K562 (cell line): ENCODE measurements around the gene ZMYND15. TPM values are rescaled to one million over a fixed set of nuclear protein-coding genes. Genes with fewer than 3 reads are reported as not detected.
A peak's percentile ranks its signal among the peaks of the same experiment; 100 is the strongest.

Experiments used
- ATAC-seq: fragments of 200-7000 bp; cut with Tn5 transposase; 3 replicates; pipeline ENCODE4 v1.9.1; 2020; ENCODE audit warnings: moderate library complexity
- BruUV-seq: library from RNA; stranded (reverse); fragments of 400-500 nt; replicated peaks from 2 replicates; lab custom pipeline; 2021; lab: Mats Ljungman, UMichigan
- CTCF ChIA-PET: fragments of 300-600 bp; formaldehyde crosslinking; extraction: SDS; loops from one replicate; lab custom pipeline; 2021; ENCODE audit warnings: low intra/inter-chr PET ratio; lab: Yijun Ruan, JAX
- POLR2A ChIA-PET: fragments of 300-600, 350-650 bp; sonication (Branson Sonifier 250); formaldehyde crosslinking; extraction: SDS; loops from one replicate; lab custom pipeline; 2021; ENCODE audit warnings: antibody characterized with exemption, inconsistent platforms; lab: Yijun Ruan, JAX
- DNase-seq, 4 experiments: peaks; one replicate each; pipeline versions ENCODE4 v3.0.0 to v3.0.0-alpha.2; 2011 to 2018; ENCODE audit warnings: low spot score in 3 of 4, mixed read lengths in 3 of 4; ENCODE audit errors: extremely low read depth in 1 of 4
- FAIRE-seq: peaks from 2 replicates; lab custom pipeline; 2011; peaks lifted over from hg19 to GRCh38; lab: Jason Lieb, UNC
- H2AFZ ChIP-seq: 2 replicates; pipeline ENCODE4 v1.6.0; 2011; ENCODE audit warnings: low read depth, low read length, control low read depth, inconsistent platforms
- H3K27ac ChIP-seq: fragments of 200-600 bp; 3 replicates; pipeline ENCODE4 v1.8.0; 2011; ENCODE audit warnings: low read depth, mild to moderate bottlenecking, control low read depth, inconsistent platforms, low read length, moderate library complexity, mixed read lengths; ENCODE audit errors: extremely low read depth
- H3K27me3 ChIP-seq, 2 experiments: fragments of 300-600 bp in 1 of 2; 2 replicates in 1 of 2; 3 replicates in 1 of 2; pipeline versions ENCODE4 v1.6.0 to v1.8.0; 2011; ENCODE audit warnings: inconsistent platforms in 2 of 2, low read length in 2 of 2, mild to moderate bottlenecking in 1 of 2, mixed read lengths in 1 of 2, moderate library complexity in 1 of 2; ENCODE audit not compliant: control insufficient read depth in 2 of 2, insufficient read depth in 2 of 2
- H3K36me3 ChIP-seq: fragments of 300-600 bp; 3 replicates; pipeline ENCODE4 v1.8.0; 2011; ENCODE audit warnings: mild to moderate bottlenecking, low read length, inconsistent platforms; ENCODE audit not compliant: control insufficient read depth, insufficient read depth
- H3K4me1 ChIP-seq, 2 experiments: fragments of 200-600 bp in 1 of 2; replicated peaks in 1 of 2; 2 replicates in 1 of 2; 3 replicates in 1 of 2; pipeline versions ENCODE4 v1.5.1 to v1.8.0; 2011; ENCODE audit warnings: inconsistent platforms in 2 of 2, low read length in 2 of 2, mild to moderate bottlenecking in 1 of 2, mixed read lengths in 1 of 2, moderate library complexity in 1 of 2; ENCODE audit not compliant: control insufficient read depth in 2 of 2, insufficient read depth in 2 of 2
- H3K4me2 ChIP-seq: 2 replicates; pipeline ENCODE4 v1.6.1; 2011; ENCODE audit warnings: low read length, control low read depth, inconsistent platforms, mixed read lengths; ENCODE audit not compliant: insufficient read depth
- H3K4me3 ChIP-seq: fragments of 200-600 bp; sonication (generic), shearing (Covaris generic); 2 replicates; pipeline ENCODE4 v1.5.1; 2016; ENCODE audit warnings: control low read depth, inconsistent platforms
- H3K79me2 ChIP-seq: fragments of 200-600 bp; 3 replicates; pipeline ENCODE4 v1.8.0; 2011; ENCODE audit warnings: low read length, inconsistent platforms; ENCODE audit not compliant: control insufficient read depth, insufficient read depth
- H3K9ac ChIP-seq, 2 experiments: 2 replicates each; pipeline versions ENCODE4 v1.6.0 to v1.6.1; 2011; ENCODE audit warnings: low read depth in 2 of 2, low read length in 2 of 2, control low read depth in 1 of 2, inconsistent platforms in 1 of 2, mild to moderate bottlenecking in 1 of 2, mixed read lengths in 1 of 2; ENCODE audit not compliant: insufficient read depth in 1 of 2
- H3K9me1 ChIP-seq: one replicate; pipeline ENCODE4 v1.6.0; 2011; ENCODE audit warnings: inconsistent platforms, mild to moderate bottlenecking, low read length, moderate library complexity; ENCODE audit not compliant: control insufficient read depth, insufficient read depth
- H3K9me3 ChIP-seq: replicated peaks from 2 replicates; pipeline ENCODE4 v1.5.1; 2011; ENCODE audit warnings: low read depth, low read length, inconsistent platforms; ENCODE audit not compliant: control insufficient read depth, insufficient read depth
- H4K20me1 ChIP-seq: replicated peaks from 2 replicates; pipeline ENCODE4 v1.6.1; 2011; ENCODE audit warnings: low read length, inconsistent platforms, mixed read lengths; ENCODE audit not compliant: control insufficient read depth, insufficient read depth
- ATF6 ChIP-seq: sonication (generic); formaldehyde crosslinking; IDR thresholded peaks from 2 replicates; pipeline ENCODE4 v1.4.0; 2020; ENCODE audit warnings: mild to moderate bottlenecking, missing genetic modification reagents
- LEF1 ChIP-seq: fragments of 450-650 bp; IDR thresholded peaks from 2 replicates; pipeline ENCODE4 v1.6.1; 2016; ENCODE audit warnings: mild to moderate bottlenecking
- NRF1 ChIP-seq, 2 experiments: fragments of 450-650 bp; IDR thresholded peaks in 1 of 2; conservative IDR thresholded peaks in 1 of 2; 2 replicates each; pipeline ENCODE4 v1.6.1; 2014; ENCODE audit warnings: mild to moderate bottlenecking in 2 of 2
- POLR3G ChIP-seq: IDR thresholded peaks from 2 replicates; pipeline ENCODE4 v1.6.1; 2011; ENCODE audit not compliant: insufficient read length, insufficient replicate concordance; ENCODE audit errors: extremely low read depth
- RBM25 ChIP-seq: fragments of 200-400 bp; formaldehyde crosslinking; IDR thresholded peaks from 2 replicates; pipeline ENCODE4 v1.6.1; 2018; ENCODE audit warnings: low read length, low read depth, moderate library complexity; ENCODE audit not compliant: severe bottlenecking
- ZC3H4 ChIP-seq: sonication (generic); formaldehyde crosslinking; IDR thresholded peaks from 2 replicates; pipeline ENCODE4 v1.9.0; 2021; ENCODE audit warnings: missing genetic modification reagents, borderline replicate concordance
- ZKSCAN1 ChIP-seq: fragments of 150-350 bp; IDR thresholded peaks from 2 replicates; pipeline ENCODE4 v1.6.1; 2016; ENCODE audit warnings: low read depth, low read length
- ZNF318 ChIP-seq, 2 experiments: fragments of 450-650 bp; IDR thresholded peaks; 2 replicates each; pipeline ENCODE4 v1.6.1; 2016; ENCODE audit warnings: mild to moderate bottlenecking in 2 of 2, borderline replicate concordance in 1 of 2, low read depth in 1 of 2, moderate library complexity in 1 of 2
- ZNF639 ChIP-seq, 2 experiments: fragments of 200-800 bp in 1 of 2; sonication (Bioruptor generic) in 1 of 2; sonication (generic) in 1 of 2; formaldehyde crosslinking in 1 of 2; IDR thresholded peaks in 1 of 2; conservative IDR thresholded peaks in 1 of 2; 2 replicates each; pipeline versions ENCODE4 v1.5.0 to v1.6.1; 2016 to 2020; ENCODE audit warnings: missing compliant biosample characterization in 1 of 2, missing genetic modification characterization in 1 of 2, missing genetic modification reagents in 1 of 2
- WGBS: fragments of 100-300 bp; shearing (Covaris generic); methylation state at CpG from one replicate; pipeline ENCODE4 v1.1.6; 2016; ENCODE audit warnings: low coverage, mixed read lengths; ENCODE audit not compliant: insufficient coverage; ENCODE audit errors: missing lambda C conversion rate; 5-methylcytosine and 5-hydroxymethylcytosine counted together
- in situ Hi-C: fragments of 300-500 bp; cut with MboI; formaldehyde crosslinking; loops from 4 replicates; pipeline ENCODE4 v1.15.0; 2018; ENCODE audit warnings: inconsistent platforms, mixed read lengths
- intact Hi-C: fragments of 100-400 bp; cut with micrococcal nuclease; formaldehyde crosslinking; loops from 2 replicates; pipeline ENCODE4 v1.14.2; 2022
- polyA plus RNA-seq, 8 experiments: library from polyadenylated mRNA; depleted of rRNA in 4 of 8; stranded (reverse) in 5 of 8; unstranded in 3 of 8; fragments of >200 nt; fragmentation: Nextera tagmentation in 2 of 8; fragmentation: Illumina TruSeq in 1 of 8; extraction: Ambion mirVana in 2 of 8; extraction: Trizol in 1 of 8; gene quantifications; 2 replicates each; pipeline versions ENCODE4 v1.2.1 to v1.2.3, GENCODE V29; 2011 to 2014; ENCODE audit warnings: inconsistent platforms in 1 of 8, missing spikeins in 1 of 8
- total RNA-seq, 7 experiments: library from RNA; depleted of rRNA in 6 of 7; stranded (reverse); fragments of >200 nt in 6 of 7; fragmentation: Illumina TruSeq in 2 of 7; extraction: Trizol in 2 of 7; gene quantifications; 2 replicates each; pipeline versions ENCODE4 v1.2.1 to v1.2.3, GENCODE V29; 2011 to 2021; ENCODE audit warnings: low replicate concordance in 1 of 7

ZMYND15 gene
- total and polyA plus RNA-seq, 9 of the 15 experiments (the other 6 are each of a cell fraction or from before 2014, with no cell fraction given): 0.09 TPM; not detected in 8

GRCh38 chr17:4780325-4780955 is 40.8 kb downstream of the ZMYND15 start:
- Histone ChIP-seq H3K9ac (no peak overlapping the region), H3K36me3 (no peaks in the 10 kb centered on the region), H4K20me1 (no peaks in the 10 kb centered on the region), H3K9me1 (no peaks in the 10 kb centered on the region), H3K4me2 (no peak overlapping the region), H3K9me3 (no peaks in the 10 kb centered on the region), H3K27me3 (peaks cover 3 to 26% of the 10 kb centered on the region in 2 experiments; a peak in 3 of 5 replicates), H3K4me1 (peaks cover 0 to 11% of the 10 kb centered on the region in 2 experiments; a peak in 3 of 5 replicates), H3K79me2 (no peaks in the 10 kb centered on the region), H3K27ac (no peak overlapping the region), H3K4me3 (no peak overlapping the region), H2AFZ (no peak overlapping the region)
- BruUV-seq: no TSS peak
- TF ChIP-seq ZKSCAN1: peak; percentile 86
- no peak for TF ChIP-seq NRF1 (conservative IDR thresholded peaks at IDR 0.05 in 1 of 2, IDR thresholded peaks at IDR 0.05 in 1 of 2)
- TF ChIP-seq ATF6 (CRISPR knock-in tag): no peak
- TF ChIP-seq ZC3H4 (CRISPR knock-in tag): no peak
- no peak for TF ChIP-seq ZNF318 (IDR thresholded peaks at IDR 0.05; ENCODE audit: borderline replicate concordance in 1 of 2, low read depth in 1 of 2)
- TF ChIP-seq RBM25: no peak
- TF ChIP-seq LEF1: no peak
- TF ChIP-seq POLR3G: no peak
- no peak for TF ChIP-seq ZNF639 (CRISPR knock-in tag; conservative IDR thresholded peaks at IDR 0.05 in 1 of 2, IDR thresholded peaks at IDR 0.05 in 1 of 2)
- 4% methylated on average over 11 of the region's 11 CpGs for WGBS
- POLR2A ChIA-PET: interaction anchor here (0.6 kb wide), 1 partner anchor 45 kb away, joined by 3 read pairs; no protein-coding TSS in a partner anchor
- CTCF ChIA-PET: no interaction called here
- intact Hi-C loops (no loop called here), in situ Hi-C loops (no loop called here)
- DNase-seq (no peak), FAIRE-seq (no peak), ATAC-seq (no peak)
